ENCODE measurements around the gene ARFGEF3.

Gene ARFGEF3

GRCh38 chr6:138318741-138319375, 157.1 kb downstream of the ARFGEF3 start:
- no peak for DNase-seq (ENCODE audit: low read depth)
- no peak for TF ChIP-seq CTCF (IDR thresholded peaks at IDR 0.05; ENCODE audit: low read length, missing control alignments)
- no peak overlapping the region for H3K4me3 ChIP-seq (replicated peaks; ENCODE audit: low read depth, low read length)

- no peak for DNase-seq (ENCODE audit: low read depth)
- no peak overlapping the region for H3K4me3 ChIP-seq (replicated peaks; ENCODE audit: low read depth, low read length)
- no peak for TF ChIP-seq CTCF (IDR thresholded peaks at IDR 0.05; ENCODE audit: low read length, missing control alignments)
Observed at GRCh38 chr6:138321934-138322333, 160.2 kb downstream of the ARFGEF3 start.

- TF ChIP-seq CTCF (IDR thresholded peaks at IDR 0.05; ENCODE audit: low read length, missing control alignments), result no peak
- no peak for DNase-seq (ENCODE audit: low read depth)
- H3K4me3 ChIP-seq (replicated peaks; ENCODE audit: low read depth, low read length), result no peak overlapping the region
Observed at GRCh38 chr6:138323821-138324220, 162.1 kb downstream of the ARFGEF3 start.

- H3K4me3 ChIP-seq (replicated peaks; ENCODE audit: low read depth, low read length), result no peak overlapping the region
- DNase-seq (ENCODE audit: low read depth), result no peak
- TF ChIP-seq CTCF (IDR thresholded peaks at IDR 0.05; ENCODE audit: low read length, missing control alignments), result no peak
Observed at GRCh38 chr6:138328210-138328609, 166.5 kb downstream of the ARFGEF3 start.

- no peak overlapping the region for H3K4me3 ChIP-seq (replicated peaks; ENCODE audit: low read depth, low read length)
- DNase-seq (ENCODE audit: low read depth), result no peak
- TF ChIP-seq CTCF (IDR thresholded peaks at IDR 0.05; ENCODE audit: low read length, missing control alignments), result no peak
Observed at GRCh38 chr6:138330763-138331162, 169.0 kb downstream of the ARFGEF3 start.

GRCh38 chr6:138331444-138331843, 169.7 kb downstream of the ARFGEF3 start:
- TF ChIP-seq CTCF (IDR thresholded peaks at IDR 0.05; ENCODE audit: low read length, missing control alignments), result no peak
- no peak for DNase-seq (ENCODE audit: low read depth)
- no peak overlapping the region for H3K4me3 ChIP-seq (replicated peaks; ENCODE audit: low read depth, low read length)

GRCh38 chr6:138331984-138332383, 170.2 kb downstream of the ARFGEF3 start:
- no peak for TF ChIP-seq CTCF (IDR thresholded peaks at IDR 0.05; ENCODE audit: low read length, missing control alignments)

More at GRCh38 chr6:138331984-138332383, 170.2 kb downstream of the ARFGEF3 start:
- no peak overlapping the region for H3K4me3 ChIP-seq (replicated peaks; ENCODE audit: low read depth, low read length)
- no peak for DNase-seq (ENCODE audit: low read depth)

Measured in fibroblast of pulmonary artery (primary cell).